Fibroblast of mammary gland (primary cell): ENCODE data around the gene ZNF37A.

Source experiments
- DNase-seq: peaks from one replicate; pipeline ENCODE4 v3.0.0-alpha.2; 2010; ENCODE audit warnings: low read depth
- H3K4me3 ChIP-seq: 2 replicates; pipeline ENCODE4 v1.5.1; 2011; ENCODE audit warnings: low read depth, mild to moderate bottlenecking, low read length, moderate library complexity; ENCODE audit not compliant: control insufficient read depth
- CTCF ChIP-seq: conservative IDR thresholded peaks from 2 replicates; pipeline ENCODE4 v1.5.1; 2011; ENCODE audit warnings: low read depth, low read length, inconsistent platforms; ENCODE audit not compliant: control insufficient read depth, insufficient read depth

Gene ZNF37A

DNA sequence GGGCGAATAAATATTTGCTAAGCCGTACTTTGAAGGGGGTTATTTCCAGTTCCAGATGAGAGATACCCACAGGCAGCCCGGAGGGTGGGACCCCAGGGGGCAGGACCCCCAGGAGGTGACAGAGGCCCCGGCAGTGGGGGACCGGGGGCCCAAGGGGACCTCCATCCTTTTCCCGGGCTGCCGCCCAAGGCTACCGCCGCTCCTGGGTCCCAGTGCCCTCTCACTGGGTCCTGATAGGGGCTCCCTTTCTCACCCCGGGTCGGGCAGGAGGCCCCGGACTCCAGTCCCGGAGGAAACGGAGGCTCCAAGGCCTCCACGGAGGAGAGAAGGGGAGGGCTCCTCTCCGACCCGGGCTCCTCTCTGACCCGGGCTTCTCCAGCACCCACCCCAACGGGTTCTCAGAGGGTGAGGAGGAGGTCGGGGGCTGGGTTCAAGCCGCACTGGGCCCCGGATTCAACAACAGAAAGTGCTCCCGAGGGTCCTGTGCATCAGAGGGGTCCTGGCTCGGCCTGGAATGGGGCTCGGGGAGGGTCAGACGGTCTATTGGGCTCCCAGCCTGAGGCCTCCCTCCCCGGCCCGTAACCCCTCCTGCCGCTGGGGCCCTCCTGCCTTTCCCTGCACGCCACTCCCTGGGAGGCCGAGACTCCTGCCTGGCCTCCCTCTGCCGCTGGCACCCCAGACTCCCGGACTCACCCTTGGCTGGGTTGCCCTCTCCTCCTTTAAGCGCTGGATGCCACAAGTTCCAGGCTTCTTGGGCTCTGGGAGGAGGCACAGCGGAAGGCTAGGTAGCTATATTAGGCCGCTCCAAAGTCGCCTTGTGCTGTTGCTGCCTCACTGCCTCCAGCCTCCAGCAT, 62.5 kb downstream of the ZNF37A start:
- H3K4me3 ChIP-seq = no peak overlapping the region
- no peak for TF ChIP-seq CTCF
- DNase-seq = no peak

- DNase-seq = no peak
- H3K4me3 ChIP-seq = no peak overlapping the region
- TF ChIP-seq CTCF = no peak
Observed at GRCh38 chr10:38157270-38157685, 63.1 kb downstream of the ZNF37A start.

GRCh38 chr10:38159004-38159403, 64.9 kb downstream of the ZNF37A start:
- H3K4me3 ChIP-seq = no peak overlapping the region
- DNase-seq = no peak
- TF ChIP-seq CTCF = no peak

GRCh38 chr10:38163617-38164016, 69.5 kb downstream of the ZNF37A start:
- TF ChIP-seq CTCF = no peak
- H3K4me3 ChIP-seq = no peak overlapping the region
- DNase-seq = no peak

- H3K4me3 ChIP-seq = no peak overlapping the region
- DNase-seq = no peak
- TF ChIP-seq CTCF = no peak
Observed at GRCh38 chr10:38174336-38174735, 80.2 kb downstream of the ZNF37A start.

- DNase-seq = no peak
- H3K4me3 ChIP-seq = no peak overlapping the region
- no peak for TF ChIP-seq CTCF
Observed at GRCh38 chr10:38184477-38184876, 90.3 kb downstream of the ZNF37A start.
